ENCODE data around the gene TMEM175.

Gene TMEM175

DNA sequence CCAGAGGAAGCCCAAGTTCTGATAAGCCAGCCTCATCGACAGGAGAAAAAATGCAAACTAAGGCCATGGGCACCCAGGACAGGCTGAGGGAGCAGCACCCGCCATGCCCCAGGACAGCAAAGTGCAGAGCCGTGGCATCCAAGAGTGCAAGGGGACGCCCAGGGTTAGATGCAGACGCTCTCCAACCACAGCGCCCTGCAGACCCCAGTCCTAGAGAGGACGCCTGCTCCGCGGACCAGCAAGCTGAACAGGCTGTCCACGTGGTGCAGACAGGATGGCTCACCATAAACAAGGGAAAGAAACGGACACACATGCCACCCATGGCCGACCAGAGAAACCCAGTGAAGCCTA lies 32.7 kb upstream of the TMEM175 start:
- DNase-seq, result no peak

DNA sequence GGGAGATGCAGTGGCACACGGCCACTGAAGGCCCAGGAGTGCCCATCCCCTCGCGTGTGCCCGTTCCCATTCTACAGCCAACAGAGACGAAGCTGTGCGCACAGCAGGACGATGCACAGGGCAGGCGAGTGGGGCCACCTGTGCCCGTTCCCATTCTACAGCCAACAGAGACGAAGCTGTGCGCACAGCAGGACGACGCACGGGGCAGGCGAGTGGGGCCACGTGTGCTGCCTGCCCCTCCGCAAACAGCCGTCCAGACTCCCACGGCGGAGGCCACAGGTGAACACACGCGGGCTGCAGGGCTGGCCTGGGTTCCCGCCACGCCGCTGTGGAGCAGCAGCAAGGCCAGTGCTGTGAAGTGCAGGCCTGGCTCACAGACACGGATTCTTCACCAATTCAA lies 32.2 kb upstream of the TMEM175 start:
- DNase-seq, result no peak

DNA sequence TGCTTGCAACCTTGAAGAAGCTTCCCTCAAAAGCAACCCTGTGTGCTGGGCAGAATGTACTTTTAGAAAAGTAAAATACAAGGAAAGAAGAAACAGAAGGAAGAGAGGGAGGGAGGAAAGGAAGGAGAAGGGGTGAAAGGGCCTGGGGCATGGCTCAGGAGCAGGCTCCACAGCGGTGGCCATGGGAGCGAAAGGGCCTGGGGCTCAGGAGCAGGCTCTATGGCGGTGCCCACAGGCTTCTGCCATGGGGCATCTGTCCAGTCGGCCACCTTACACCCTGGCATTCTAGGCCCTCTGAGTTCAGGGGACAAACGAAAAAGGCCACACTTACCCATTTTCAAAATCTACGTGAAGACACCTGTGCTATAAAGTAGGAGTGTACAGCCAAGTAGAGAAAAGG lies 31.5 kb upstream of the TMEM175 start:
- DNase-seq, result no peak

DNA sequence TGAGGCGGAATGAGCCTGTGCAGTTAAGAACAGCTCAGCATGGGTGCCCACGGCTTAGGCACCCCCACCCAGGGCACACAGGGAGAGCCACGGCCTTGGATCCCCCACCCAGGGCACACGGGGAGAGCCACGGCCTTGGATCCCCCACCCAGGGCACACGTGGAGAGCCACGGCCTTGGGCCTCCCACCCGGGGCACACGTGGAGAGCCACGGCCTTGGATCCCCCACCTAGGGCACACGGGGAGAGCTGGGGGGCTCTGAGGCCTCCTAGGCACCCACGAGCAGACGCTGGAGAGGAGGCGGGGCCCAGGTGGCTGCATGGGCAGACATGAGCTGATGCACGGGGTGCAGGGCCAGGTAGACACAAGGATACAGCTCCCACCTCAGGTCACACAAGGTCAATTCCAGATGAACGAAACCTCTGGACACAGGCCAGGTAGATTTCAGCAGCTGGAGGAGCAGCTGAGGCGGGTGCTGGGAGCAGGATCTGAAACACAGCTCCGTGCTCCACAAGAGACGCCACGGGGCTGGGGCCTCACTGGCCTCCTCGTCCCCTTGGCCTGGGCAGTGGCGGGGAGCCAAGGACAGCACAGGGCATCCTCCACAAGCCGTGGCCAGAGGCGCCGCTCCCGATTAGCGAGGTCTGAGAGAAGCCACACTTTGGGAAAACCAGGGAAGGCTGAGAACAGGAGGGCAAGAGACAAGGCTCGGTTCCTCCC lies 30.9 kb upstream of the TMEM175 start:
- DNase-seq, result no peak

DNA sequence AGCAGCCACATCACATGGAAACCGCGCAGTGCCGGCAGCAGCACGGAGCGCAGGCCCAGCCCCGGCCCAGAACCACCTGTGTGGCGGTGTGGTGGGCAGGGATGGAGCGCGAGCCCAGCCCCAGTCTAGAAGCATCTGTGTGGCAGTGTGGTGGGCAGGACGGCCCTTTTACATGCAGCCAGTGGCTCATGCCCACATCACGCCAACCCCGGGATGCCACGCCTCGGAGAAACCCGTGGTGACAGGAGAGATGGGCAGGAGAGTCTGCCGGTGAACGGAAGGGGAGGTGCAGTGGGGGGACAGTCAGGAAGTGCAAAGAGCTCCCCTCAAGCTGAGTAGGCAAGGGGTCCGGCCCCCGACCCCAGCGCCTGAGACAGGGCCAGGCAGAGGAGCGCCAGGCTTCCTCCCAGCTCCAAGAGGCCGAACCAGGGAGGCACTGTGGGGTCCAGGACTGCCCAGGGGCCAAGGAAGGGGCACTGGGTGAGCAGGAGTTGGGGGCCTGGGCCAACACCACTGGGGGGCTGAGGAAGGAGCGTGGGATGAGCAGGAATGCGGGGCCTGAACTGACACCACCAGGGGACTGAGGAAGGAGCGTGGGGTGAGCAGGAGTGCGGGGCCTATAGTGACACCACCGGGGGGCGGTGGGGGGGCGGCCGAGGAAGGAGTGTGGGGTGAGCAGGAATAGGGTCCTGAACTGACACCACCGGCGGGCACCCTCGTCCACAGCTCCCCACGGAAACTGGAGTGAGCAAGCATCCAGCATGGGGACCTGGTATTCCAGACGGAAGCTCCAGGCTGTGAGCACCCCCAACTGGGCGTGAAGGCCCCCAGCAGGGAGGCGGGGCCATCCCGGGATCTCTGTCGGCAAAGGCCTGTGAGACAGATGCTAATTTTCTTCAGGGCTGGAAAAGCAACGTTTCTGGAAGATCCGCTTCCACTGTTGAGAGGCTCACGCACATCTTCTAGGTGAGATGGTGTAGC lies 28.9 kb upstream of the TMEM175 start:
- DNase-seq, result no peak

DNA sequence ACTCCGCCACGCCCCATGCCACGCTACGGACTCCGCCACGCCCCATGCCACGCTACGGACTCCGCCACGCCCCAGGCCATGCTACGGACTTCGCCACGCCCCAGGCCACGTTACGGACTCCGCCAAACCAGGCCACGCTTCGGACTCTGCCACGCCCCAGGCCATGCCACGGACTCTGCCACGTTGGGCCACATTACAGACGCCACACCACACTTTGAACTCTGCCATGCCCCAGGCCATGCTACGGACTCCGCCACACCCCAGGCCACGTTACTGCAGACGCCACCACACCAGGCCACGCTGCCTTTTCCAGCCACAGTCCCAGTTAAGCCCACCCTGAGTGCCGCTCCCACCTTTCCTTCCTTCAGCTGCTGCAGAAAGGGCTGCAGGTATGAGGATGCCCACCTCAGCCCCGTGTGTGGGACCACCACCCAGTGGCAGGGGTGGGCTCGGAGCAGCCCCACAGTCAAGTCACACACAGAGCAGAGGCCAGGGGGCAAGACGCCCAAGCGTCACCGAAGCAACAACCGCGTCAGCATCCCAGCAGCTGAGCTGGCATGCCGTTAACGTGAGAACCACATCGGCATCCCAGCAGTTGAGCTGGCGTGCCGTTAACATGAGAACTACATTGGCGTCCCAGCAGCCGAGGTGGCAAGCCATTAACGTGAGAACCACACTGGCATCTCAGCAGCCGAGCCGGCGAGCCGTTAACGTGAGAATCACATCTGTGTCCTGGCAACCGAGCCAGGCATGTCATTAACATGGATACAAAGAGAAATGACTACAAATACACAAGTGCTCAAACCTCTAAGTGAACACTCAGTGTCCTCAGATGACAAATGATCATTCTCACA lies 26.5 kb upstream of the TMEM175 start:
- no peak for DNase-seq

DNA sequence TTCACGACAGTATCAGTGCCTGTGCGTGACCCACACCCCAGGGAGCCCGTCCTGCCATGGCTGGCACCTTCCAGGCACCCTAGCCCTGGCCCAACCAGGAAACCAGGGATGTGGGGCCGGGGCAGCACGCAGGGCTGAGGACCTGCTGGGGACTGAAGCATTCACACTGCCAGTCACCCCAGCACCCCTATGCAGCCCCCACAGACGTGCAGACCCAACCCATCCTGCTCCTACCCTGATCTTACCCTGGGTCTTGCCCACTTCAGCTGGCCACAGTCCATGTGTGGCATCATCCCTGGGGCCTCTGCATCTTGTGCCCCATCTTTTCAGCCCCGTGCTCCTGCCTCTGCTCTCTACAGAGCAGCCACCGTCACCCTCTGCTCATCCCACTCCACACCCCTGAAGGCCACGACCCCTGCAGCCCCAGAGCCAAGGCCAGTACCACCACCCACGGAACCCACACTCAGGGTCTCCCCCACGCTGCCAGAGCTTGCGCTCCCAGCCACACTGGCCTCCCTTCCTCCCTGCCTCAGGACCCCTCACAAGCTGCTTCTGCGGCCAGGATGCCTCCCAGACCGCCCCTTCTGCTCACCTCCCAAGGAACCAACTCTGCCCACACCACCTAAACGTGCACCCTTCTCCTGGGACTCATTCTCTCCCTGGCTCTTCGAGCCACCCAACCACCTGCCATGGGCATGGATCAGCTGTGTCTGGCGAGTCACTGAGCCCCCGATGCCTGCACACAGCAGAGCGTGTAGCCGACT lies 25.7 kb upstream of the TMEM175 start:
- no peak for DNase-seq

DNA sequence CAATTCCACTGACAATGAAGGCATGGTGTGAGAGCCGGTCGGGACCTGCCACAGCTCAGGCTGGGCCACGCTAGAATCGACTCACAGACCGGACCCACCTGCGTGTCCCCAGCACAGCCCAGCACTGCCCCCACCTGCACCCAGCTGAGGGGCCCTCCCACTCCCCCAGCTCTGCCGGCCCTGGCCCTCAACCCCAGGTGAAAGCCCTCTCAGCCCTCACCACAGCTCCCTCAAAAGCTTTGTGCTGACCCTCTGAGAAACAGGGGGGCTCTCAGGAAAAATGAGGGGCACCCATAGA lies 25.2 kb upstream of the TMEM175 start:
- no peak for DNase-seq

DNA sequence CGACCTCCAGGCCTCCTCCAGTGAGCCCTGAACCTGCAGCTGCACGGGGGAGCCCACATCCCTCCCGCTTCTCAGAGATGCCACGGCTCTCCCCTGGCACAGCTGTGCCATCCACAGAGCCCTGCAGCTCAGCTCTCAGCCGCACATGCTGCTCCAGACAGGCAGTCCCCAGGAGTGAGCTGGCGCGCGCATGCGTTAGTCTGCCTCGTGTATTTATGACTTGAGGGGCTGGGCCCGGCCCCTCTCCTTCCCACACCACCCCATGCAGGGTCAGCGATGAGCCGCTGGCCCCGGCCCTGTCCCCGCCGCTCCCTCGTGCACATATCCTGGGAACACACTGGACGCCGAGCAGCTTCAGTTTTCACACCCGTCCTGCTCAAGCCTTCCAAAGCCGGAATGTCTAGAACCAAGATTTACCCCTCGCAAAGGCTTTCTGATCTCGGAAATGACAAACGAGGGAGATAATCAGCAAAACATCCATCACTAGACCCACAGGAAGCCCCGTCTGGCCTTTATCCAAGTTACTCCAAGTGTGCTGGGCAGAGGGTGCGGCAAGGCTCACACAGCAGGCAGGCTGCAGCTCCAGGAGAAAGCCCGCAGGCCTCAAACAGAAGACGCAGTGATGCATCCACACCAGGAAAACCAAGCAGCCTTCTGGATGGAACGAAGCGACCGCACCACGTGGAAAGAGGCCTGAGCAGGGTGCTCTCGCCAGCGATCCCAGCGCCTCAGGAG lies 24.4 kb upstream of the TMEM175 start:
- no peak for DNase-seq

DNA sequence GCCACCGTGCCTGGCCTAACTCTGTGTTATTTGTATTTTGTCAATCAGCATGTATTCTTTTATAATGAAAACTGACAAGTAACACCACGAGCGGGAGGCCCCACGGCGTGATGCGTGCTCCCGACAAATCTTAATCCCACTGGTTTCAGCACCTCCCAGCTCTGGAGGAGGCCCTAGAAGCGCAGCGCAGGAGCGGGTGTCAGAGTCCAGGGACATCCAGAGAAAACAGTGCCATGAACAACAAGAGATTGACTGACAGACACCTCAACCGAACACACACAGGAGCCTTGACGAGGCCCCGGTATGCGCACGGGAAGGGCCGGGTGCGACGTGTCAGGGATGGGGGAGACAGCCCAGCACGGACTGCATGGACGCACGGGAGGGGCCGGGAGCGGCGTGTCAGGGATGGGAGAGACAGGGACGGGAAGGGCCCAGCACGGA lies 23.1 kb upstream of the TMEM175 start:
- no peak for DNase-seq

DNA sequence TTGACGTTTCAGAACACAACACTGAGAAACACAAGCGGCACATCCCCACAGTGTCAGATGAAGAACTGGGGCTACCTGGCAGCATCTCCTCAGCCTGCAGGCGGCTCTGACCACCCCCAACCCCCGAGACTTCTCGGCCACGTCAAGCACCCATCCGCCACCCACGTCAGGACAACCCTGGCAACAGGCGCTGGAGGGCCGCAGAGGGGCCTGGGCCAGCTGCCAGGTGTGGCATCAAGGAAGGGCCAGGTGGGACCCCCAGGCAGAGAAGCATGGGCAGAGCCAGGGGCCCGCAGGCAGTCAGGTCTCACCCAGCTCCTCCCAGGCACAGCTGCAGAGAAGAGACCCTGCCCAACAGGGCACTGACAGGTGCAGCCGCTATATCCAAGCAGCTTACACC lies 22.4 kb upstream of the TMEM175 start:
- no peak for DNase-seq

DNA sequence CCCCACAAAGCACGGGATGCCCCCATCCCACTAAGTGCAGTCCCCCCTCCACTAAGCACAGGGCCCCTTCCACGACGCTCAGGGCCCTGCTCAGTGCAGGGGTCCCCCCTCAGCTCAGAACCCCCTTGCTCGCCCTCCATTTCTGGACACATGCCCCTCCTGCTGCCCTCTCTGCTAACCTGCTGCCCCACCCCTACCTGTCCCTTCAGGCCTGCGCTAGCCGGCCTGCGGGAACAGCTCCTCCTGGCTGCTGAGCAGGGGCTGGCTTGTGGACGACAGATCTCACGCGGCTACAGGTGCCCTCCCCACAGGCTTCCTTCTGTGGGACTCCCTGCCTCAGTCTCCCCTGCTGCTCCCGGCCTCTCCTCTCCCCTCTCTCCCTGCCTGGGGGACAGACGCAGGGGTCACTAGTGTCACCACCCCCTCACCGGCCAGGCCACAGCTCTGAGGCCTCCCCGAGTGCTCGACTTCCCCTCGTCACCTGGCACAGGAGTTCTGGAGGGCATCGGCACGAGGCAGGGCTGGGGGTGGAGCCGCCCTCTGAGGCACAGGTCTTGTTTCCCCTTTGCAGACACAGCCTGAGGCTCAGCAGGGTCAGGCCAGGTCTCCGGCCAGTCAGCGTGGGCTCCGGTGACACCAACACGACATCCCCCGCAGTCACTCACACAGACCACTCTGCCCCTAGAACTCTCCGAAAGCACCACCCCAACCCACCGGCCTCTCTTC lies 21.7 kb upstream of the TMEM175 start:
- no peak for DNase-seq

DNA sequence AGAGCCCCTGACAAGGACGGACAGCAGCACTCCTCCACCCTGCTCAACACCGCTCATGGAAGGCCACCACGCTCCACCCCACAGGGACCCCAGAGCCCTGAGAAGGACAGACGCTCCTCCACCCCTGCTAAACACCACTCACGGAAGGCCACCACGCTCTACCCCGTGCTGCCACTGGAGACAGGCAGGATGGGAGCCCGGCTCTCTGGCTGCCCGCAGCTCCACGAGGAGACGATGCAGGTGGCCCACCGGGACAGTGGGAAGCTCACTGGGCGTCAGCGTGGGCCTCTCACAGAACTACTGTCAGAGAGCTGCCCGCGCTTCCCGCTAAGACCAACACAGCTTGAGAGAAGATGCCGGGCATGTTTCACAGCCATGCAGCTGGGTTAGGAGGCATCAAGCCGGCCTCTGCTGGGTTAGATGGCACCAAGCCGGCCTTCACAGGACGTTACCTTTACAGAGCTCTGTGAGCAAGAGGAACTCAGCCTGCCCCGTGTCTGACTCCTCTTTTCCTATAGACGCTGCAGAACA lies 21.0 kb upstream of the TMEM175 start:
- no peak for DNase-seq

DNA sequence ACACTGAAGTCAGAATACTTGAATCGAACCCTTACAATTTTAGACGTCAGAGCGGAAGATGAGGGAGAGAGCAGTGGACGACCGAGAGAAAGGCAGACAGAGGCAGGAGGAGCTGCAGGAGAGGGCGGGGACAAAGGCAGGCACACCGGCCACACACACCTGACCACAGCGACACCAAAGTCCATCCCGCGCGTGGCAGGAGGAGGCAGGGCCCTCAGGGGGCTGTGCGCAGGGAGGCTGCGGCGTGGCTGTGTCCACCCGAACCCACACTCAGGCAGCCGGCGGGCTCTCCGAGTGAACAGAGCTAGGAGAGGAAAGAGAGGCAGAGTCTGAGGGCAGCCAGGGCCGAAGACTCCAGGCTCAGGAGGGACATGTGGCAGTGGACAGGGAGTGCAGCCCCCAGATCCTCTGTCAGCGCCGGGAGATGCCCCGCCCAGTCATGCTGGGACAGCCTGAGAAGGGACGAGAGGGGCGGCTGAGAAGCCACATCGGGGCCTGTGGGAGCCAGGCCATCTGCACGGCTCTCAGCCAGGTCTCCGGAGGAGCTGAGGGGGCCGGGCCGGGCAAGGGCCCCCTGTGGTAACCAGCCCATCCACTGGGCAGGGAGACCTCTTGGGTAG lies 20.3 kb upstream of the TMEM175 start:
- DNase-seq, result no peak

DNA sequence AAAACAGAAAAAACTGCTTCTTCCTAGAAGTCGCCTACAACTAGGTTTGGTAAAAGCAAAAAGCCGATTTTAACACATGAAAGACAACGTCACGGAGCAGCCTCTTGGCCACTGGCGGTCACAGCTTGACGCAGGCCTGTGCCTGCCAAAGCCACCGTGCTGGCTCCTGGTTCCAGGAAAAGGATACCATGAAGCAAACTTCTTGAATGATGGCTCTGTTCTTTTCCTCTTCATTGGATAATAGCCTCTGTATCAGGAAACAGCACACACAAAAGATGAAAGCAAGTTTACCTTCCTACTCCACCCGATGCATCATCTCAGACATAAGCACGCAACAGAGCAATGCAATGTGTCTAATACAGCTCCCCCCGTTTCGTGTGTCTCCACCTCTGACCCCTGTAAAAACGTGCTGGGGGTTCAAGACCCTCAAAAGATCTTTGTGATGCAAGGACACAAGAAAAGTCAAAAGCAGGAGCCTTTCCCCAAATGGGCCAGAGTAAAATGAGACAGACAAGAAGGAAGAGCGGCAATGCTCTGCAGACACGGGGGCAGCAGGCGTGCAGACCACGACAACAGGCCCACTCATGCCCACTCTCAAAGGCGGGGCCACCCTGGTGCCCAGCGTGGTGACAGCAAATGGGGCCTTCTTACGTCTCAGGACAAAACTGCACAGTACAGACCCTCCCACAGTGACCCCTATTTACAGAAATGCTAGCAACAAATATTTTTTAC lies 19.5 kb upstream of the TMEM175 start:
- no peak for DNase-seq

DNA sequence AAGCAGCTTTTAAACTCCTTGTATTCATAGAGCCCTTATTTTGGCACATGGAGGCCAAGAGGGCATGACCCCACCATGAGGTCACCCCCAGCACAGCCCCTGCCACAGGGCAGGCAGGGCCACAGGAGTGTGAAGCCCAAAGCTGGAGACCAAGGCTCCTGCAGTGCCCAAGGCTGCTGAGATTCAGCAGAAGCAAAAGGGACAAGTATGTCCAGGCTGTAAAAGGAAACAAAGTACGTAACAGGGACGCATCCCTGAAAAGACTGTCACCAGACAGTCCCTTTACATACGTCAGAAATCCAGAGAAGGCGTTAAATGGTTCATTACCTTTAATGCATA lies 19.0 kb upstream of the TMEM175 start:
- no peak for DNase-seq

DNA sequence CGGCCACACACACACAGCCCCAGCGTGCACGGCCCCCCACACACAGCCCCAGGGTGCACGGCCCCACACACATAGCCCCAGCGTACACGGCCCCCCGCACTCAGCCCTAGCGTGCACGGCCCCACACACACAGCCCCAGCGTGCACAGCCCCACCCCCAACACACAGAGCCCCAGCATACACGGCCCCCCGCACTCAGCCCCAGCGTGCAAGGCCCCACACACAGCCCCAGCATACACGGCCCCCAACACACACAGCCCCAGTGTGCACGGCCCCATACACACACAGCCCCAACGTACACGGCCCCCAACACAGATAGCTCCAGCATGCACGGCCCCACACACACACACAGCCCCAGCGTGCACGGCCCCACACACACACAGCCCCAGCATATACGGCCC lies 17.7 kb upstream of the TMEM175 start:
- no peak for DNase-seq

DNA sequence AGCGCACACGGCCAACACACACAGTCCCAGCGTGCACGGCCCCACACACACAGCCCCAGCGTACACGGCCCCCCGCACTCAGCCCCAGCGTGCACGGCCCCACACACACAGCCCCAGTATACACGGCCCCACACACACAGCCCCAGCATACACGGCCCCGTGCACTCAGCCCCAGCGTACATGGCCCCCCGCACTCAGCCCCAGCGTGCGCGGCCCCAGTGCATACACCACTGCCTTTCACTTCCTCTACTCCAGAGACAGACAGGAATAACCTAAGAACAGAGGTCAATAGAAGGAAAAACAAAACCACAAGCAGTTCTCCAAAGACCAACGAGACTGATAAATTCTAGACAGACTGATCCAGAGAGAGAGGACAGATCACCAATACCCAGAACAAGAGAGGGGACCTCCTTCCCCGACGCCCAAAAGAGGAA lies 17.2 kb upstream of the TMEM175 start:
- DNase-seq, result no peak

DNA sequence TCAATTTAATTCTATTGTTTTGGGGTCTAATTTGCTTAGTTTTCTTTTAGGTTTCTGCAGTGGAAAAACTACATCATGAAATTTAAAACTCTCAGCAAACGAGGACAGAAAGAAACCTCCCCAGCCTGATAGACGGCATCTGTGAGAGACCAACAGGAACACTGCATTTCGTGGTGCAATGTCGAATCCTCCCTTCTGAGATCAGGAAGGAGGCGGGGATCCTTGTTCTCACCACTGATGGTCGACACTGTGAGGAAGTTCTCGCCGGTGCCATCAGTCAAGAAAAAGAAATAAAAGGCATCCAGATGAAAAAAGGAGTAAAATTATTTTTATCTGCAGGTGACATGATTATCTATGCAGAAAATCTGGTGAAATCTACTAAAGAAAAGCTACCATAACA lies 16.7 kb upstream of the TMEM175 start:
- no peak for DNase-seq

DNA sequence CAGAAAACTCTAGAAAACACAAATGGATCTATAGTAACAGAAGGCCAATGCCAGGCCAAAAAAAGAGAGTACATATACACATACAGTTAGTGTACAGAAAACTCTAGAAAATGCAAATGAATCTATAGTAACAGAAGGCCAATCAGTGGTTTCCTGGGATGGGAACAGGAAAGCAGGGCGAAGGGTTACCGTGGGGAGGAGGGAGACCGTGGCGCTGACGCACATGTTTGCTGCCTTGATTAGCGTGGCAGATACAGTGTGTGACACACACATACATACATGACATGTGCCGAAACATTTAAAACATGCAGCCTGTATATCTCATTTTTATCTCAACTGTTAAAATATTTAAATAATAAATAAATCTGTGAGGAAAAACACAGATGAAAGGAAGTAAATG lies 14.8 kb upstream of the TMEM175 start:
- DNase-seq, result no peak

All from HCEC 1CT (cell line).